GM21360 (cell line): ENCODE results near the gene PSPN.
"Not testable (repeated sequence)": the region's sequence is repeated elsewhere in the genome, so short reads cannot be mapped to it uniquely, and the experiment has no call there.

ENCODE experiments used
- ATAC-seq: cut with Tn5 transposase; IDR thresholded peaks from one replicate; pipeline ENCODE4 v1.9.1; 2021; ENCODE audit warnings: mild to moderate bottlenecking, moderate library complexity; ENCODE audit not compliant: unreplicated experiment

PSPN gene

DNA sequence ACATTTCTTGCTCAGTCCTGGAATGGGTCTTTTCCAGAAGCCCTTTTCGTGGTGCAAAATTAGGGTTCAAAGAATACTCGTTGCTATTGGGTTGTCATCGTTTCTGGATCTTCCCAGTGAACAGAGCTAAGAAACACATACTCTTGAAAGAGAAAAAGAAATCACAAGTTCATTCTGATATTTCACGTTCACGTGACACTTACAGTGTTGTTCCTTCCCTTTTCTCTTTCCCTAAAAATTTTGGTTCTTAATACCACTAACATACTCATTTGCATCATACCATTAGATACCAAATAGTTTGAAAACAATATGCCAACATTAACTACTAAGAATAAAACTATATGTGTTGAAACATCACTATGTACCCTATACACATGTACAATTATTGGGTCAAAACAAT lies 30.7 kb upstream of the PSPN start:
- ATAC-seq: no peak

DNA sequence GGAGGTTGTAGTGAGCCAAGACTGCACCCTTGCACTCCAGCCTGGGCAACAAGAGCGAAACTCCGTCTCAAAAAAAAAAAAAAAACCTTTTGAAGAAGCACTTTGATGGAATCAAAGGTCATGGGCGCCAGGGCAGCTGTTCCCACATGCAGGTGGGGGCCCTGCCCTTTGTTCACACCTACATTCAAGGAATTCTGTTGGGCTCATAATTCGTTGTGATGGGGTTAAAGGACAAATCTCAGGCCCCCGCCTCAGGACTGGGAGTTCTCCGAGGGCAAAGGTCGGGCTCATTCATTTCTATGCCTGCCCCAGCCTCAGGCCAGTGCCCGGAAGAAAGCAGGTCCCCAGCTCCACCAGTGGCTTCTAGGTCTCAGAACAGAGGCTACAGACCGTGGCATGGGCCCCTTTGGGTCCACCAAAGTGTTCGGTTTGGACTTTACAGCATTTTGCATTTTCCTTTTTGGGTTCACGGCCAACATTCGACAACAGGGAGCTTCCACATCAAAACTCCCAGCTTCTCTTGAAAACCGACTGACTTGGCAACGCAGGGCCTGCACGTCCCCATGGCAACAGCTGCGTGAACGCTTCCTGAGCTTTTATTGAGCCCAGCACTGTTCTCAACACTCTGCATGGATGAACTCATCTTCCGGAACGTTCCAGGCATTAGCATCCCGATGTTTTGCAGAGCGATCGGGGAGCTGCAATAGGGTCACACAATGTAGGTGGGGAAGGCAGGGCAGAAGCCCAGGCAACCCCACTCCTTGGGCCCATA lies 27.3 kb upstream of the PSPN start:
- no peak for ATAC-seq

DNA sequence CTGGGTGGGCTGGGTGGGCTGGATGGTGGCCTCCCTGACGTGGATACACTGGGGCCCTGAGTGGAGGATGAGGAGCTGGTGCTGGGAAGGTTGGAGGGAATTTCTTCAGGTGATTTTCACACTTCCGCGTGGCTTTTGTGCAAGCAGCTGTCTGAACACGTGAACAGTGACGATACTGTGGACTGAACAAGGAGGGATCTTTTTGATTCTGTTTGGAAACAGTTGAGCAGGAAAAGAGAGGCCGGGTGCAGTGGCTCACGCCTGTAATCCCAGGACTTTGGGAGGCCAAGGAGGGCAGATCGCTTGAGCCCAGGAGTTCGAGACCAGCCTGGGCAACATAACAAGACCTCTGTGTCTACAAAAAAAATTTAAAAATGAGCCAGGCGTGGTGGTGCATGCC lies 26.3 kb upstream of the PSPN start:
- no peak for ATAC-seq

DNA sequence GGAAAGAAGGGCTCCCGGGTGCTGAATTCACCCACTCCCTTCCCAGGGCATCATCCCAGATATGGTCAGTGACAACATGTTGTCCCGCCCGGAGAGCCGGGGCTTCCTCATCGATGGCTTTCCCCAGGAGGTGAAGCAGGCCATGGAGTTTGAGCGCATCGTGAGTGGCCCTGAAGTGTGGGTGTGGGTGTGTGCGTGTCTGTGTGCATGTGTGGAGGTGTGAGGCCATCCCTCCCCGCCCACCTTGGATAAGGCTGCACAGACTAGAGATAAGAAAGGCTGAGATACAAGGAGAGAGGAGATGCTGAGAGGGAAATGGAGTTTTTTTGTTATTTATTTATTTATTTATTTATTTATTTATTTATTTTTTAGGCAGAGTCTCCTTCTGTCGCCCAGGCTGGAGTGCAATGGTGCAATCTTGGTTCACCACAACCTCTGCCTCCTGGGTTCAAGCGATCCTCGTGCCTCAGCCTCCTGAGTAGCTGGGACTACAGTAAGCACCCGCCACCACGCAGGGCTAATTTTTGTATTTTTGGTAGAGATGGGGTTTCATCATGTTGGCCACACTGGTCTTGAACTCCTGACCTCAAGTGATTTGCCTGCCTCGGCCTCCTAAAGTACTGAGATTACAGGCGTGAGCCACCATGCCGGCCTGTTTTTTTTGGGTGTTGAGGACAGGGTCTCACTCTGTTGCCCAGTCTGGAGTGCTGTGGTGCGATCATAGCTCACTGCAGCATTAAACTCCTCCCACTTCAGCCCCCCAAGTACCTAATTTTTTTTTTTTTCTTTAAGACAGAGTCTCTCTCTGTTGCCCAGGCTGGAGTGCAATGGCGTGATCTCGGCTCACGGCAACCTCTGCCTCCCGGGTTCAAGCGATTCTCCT lies 24.6 kb upstream of the PSPN start:
- ATAC-seq: not testable (repeated sequence)

DNA sequence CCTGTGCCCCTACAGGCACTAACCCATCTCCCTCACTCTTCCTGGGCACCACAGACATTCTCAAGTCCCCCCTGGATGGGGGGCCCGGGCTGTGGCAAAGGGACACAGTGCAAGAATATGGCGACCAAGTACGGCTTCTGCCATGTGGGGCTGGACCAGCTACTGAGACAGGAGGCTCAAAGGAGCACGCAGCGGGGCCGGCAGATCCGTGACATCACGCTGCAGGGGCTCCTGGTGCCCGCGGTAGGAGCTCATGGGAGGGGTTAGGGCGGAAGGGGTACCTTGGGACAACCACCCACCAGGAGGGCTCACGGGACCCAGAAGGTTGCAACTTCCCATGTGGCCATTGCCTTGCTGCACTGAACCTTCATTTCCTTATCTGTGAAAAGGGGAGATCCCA lies 20.6 kb upstream of the PSPN start:
- ATAC-seq: no peak

DNA sequence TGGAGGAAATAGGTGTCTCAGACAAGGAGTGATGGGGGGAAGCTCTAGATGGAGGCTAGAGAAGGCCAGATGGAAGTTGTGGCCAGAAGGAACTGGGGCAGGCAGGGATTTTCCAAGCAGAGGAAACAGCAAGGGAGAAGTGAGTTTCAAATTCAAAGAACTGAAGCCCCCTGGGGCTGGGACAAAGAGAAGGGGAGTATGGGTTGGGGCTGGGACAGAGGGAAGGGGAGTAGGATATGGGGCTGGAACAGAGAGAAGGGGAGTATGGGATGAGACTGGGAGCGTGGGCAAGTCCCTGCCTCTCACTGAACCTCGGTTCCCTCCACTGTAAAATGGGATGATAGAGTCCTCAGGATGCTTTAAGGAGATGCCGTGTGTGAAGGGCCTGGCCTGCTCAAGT lies 19.1 kb upstream of the PSPN start:
- no peak for ATAC-seq

DNA sequence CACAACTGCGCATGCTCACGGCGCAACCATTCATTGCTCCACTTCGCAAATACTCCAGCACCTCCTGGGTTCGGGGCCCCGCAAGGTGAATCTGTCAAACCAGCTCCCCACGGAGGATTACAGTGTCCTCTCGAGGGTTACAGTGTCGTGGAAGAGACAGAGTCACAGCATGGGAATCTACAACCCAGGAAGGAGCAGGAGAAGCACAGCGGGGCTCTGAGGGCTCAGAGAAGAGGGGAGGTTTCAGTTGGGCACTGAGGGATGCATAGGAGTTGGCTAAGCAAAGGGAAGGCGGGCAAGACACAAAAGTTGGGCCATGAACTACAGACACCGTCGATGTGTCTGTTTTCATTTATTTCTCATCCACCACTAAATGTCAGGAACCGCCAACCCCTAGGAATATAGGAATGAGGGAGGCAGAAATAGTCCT lies 18.3 kb upstream of the PSPN start:
- peak; percentile 23 for ATAC-seq

DNA sequence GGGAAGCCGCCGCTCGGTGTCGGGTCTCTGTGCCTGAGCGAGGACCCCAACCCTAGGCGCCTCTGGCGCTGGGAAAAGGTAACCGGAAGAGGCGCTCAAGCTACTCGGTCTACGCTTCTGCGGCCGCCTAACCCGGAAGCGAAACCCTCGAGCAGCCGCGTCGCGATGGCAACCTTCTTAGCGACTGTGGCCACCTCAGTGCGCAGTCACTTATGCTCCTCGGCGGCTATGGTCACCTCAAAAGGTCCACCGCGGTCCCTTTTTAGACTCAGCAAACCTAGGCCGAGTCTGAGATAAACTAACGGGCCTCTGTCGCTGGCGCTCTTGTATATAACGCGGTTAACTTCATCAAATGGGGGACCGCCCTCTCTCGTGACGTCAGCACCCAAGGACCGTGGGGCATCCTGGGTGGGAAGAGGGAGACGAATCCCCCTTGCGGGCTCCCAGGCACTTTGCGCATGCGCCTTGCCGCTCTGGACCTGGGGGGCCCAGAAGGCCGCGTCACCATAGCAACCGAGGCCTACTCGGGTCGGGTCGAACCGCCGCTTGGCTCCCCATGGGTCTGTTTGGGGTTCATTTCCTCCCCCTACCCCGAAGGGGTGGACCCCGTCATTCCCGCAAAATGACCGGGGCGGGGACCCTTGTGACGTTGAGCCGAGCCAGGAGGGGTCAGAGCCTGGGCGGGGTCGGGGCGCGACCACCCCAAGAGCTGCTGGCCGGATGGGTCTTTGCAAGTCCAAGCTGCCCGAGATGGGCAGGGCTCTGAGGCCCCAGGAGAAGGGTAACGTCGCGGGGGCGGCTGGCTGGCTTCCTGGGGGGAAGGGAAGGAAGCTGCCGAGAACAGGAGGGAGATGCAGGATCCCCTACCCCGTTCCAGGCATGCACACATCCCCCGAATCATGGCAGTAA lies 17.6 kb upstream of the PSPN start, which contains the start of gene GTF2F1:
GTF2F1 (minus strand) TSS at position 91 of the 909 bp plus-strand sequence. CDS start 169 bp downstream, outside the sequence.
- peak; percentile 68 for ATAC-seq

DNA sequence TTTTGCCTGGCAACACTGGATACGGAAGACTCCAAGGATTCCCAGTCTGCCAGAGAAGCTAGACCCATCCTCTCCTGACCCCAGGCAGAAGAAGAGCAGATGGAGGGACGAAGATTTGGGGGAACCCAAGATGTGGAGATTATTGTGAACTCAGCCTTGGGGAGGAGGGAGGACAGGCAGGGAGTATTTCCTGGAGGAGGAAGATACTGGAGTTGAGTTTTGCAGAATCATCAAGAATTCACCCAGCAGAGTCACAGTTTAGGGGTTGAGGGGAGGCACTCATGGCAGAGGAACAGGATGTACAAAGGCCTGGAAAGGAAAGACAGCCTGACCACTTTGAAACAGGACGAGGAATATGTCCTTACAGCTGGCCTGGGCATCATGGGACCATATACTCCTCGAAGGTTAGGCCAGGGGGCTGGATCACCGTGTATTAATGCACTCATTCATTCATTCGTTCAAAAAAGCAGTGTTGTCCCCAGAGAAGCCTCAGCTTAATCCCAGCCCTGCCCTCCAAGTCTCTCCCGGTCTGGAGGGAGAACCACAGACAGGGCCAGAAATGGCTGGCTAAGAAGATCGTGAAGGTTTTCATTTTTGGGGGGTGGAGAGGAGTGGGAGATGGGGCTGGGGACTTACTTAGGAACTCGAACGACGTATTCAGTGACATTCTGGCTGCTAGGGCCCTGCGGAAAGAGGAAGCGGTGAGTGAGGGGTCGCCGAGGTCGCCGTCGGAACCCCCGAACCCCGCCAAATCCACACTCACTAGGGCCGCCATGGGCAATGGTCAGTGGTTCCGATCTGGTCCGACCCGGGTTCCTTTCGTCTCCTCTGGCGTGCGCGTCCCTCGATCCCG lies 16.7 kb upstream of the PSPN start:
- no peak for ATAC-seq

DNA sequence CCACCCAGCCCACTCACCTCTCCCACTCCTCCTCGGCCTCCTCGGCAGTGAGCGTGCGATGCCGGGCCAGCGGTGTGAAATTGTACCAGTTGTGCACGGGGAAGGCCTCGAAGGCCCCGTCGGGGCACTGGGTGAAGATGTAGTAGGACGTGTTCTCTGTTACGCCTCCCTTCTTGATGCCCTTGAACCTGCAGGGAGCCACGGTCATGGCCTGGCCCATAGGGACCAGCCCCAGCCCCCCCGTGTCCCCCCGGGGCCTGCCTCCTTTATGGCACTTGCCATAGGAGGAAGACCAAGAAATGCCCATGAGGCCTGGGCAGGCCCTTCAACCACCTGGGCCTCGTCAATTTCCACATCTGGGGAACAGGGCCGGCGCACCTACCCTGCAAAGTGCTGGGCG lies 11.6 kb upstream of the PSPN start:
- ATAC-seq: no peak

DNA sequence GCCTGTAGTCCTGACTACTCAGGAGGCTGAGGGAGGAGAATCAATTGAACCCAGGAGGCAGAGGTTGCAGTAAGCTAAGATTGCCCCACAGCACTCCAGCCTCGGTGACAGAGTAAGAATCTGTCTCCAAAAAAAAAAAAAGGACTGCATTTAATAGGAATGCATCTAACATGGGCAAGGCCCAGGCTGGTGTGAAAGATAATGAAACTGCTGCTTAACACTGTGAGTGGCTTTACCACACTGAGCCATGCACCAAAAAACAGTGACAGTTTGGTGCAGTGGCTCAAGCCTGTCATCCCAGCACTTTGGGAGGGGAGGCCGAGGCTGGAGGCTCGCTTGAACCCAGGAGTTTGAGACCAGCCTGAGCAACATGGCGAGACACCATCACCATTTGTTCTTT lies 8.6 kb upstream of the PSPN start:
- no peak for ATAC-seq

DNA sequence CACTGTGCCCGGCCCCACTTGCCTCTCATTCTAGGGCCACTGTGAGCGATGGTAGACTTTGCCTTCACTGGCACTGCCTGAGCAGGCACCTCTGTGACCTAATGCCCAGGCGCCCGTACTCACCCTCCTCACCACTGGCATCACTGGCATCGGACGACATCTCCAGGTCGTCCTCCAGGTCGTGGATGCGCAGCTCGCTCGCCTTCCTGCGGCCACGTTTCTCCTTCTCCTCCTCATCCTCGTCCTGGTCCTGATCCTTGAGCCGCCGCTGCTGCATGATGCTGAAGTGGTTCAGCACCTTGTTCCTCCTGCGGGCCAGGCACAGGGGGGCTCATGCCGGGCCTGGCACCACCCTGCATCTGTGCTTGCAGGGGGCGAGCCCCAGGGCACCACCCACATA lies 7.5 kb upstream of the PSPN start:
- no peak for ATAC-seq

DNA sequence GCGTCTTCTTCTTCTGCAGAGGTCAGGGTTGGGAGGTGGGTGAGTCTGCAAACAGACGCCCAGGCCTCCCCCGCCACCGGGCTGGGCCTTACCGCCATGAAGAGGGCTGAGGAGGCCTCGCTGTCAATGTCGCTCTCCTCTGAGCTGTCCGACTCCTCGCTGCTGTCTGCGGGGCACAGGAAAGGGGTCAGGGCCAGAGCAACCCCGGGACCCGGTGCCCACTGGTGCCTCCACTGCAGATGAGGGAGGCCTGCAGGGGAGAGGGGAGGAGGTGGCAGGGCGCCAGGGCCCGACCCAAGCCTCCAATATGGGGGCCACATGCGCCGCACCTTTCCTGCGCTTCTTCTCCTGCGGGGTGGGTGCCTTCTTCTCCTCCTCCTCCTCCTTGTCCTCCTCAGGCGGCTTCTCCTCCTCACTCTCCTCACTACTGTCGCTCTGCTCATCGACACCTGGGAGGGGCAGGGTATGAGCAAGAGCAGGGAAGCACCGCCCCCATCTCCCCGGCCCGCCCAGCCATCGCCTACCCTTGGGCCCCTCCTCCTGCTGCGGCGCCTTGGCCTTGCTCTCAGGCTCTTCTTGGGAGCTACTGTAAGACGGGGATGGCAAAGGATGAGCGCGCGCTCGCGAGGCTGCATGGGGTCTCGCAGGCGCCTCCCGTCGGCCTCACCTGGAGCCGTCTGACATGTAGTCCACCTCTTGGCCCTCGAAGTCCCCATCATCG lies 5.5 kb upstream of the PSPN start:
- ATAC-seq: no peak

DNA sequence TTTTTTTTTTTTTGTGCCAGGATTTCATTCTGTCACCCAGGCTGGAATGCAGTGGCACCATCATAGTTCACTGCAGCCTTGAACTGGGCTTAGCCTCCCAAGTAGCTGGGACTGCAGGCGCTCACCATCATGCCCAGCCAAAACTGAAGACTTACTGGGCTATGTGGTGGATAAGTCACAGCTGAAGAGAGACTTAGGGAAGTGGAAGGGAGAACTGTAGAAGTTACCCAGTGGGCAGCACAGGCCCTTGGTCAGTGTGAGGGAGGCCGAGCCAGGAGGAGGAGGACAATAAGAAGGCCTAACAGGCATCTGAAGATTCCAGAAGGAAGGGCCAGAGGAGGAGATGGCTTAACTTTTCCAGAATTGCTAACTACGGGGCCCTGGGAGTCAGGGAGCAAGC lies 4.0 kb upstream of the PSPN start:
- no peak for ATAC-seq

DNA sequence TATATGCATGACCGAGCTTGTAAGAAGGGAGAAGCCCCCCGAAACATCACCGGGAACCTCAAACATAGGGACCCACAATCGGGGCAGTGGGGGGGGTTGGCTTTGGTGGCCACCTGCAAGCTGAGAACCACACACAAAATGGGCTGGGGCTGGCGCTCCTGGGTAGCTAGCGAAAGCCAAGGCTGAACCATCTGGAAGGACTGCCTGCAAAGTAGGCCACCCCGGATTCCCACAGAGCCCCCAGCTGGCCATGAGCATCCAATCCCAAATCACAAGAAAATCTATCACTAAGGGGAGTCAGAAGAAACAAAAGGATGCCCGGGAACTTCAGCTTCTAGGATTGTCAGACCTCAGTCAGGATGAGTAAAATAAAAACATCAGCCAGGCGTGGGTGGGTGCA lies 2.8 kb upstream of the PSPN start:
- ATAC-seq: no peak

DNA sequence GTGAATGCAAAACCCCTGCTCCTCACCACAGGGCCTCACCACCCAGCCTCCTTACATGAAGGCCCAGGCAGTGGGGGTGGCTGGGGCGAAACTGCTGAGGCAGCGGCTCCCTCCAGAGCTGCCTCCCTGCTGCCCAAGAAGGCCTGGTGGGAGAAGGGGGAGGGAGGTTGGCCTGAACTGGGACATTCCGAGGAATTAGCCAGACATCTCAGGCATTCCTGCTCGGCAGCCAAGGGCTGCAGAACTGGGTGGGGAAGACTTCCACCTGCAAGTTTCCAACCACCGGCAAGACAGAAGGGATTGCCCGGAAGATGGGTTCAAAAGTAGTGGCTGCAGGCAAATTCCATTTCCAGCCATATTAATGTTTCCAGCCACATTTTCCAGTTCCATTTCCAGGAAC lies 2.3 kb upstream of the PSPN start:
- ATAC-seq: no peak

DNA sequence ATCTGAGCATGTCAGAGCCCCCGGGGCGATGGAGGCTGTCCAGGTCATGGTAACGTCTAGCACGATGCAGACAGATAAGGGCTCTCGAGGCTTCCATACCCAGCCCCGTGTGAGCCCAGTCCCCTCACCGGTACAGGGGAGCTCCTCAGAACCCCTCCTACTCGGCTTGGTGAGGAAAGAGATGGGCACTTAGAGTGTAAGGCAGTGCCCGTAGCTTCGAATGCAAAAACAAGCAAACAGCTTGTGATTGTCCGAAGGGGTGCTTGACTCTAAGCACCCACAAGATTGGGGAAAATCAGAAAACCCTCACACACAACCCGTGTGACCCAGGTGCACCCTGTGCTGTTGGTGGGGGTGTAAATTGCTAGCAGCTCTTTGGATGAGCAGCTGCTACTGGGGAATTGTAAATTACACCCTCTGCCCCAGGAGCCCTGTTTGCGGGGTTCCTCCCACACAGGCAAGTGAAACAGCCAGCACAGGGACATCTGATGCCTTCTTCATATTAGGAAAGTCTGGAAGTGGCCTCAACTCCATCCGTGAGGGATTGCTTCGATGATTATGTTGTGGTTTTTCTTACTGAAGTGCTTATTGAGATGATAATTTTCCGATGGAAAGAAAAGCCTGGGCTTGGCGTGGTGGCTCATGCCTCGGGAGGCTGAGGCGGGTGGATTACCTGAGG lies 918 bp upstream of the PSPN start:
- ATAC-seq: no peak

DNA sequence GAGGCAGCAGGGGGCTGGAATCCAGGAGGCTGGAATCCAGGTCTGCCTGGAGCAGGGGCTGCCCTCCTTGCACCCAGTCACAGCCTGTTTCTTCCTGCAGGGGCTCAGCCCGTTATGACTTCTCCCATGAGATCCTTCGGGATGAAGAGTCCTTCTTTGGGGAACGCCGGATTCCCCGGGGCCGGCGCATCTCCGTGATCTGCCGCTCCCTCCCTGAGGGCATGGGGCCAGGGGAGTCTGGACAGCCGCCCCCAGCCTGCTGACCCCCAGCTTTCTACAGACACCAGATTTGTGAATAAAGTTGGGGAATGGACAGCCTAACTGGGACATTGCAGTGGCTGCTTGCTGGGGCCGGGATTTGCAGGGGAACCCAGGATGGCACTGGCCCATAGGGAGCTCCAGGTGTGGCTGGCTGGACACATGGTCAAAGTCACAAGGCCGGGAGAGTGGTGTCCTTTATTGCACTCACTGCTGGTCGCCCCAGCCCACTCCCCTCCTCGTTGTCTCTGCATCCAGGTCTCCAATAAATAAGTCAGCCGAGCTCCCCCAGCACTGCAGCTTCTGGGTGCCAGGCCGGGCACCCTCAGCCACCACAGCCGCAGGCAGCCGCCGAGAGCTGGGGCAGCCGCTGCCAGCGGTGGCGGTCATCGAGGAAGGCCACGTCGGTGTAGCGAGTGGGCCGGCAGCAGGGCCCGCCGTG lies 872 bp downstream of the PSPN start:
- ATAC-seq: no peak
